Measurements from ENCODE around the gene CCDC97.
A peak's percentile ranks its signal among the peaks of the same experiment; 100 is the strongest.

CCDC97 gene

DNA sequence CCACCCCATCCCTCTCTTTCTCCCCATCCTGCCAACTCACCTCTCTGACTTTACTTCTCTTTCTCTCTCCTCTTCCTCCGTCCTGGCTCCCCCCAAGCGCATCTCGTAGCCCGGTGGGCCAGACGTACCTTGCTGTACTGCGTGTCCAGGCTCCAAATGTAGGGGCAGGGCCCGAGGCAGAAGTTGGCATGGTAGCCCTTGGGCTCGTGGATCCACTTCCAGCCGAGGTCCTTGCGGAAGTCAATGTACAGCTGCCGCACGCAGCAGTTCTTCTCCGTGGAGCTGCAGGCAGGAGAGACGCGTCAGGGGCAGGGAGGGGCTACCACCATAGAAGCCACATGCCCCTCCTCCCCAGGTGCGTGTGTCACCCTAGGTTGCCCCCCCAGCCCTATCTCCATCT, 22.0 kb downstream of the CCDC97 start:
- Histone ChIP-seq H3K27ac (ENCODE audit: low read depth, low read length) (no peak overlapping the region), H4K20me1 (ENCODE audit: control insufficient read depth, insufficient read depth, low read depth, low read length) (peaks cover 4% of the 10 kb centered on the region; the same call in 1 of the 2 replicates), H3K4me2 (ENCODE audit: low read length) (no peak overlapping the region), H3K4me1 (ENCODE audit: control insufficient read depth, low read length) (peaks cover 78% of the 10 kb centered on the region), H3K27me3 (ENCODE audit: control insufficient read depth, low read length) (no peaks in the 10 kb centered on the region), H3K79me2 (ENCODE audit: control insufficient read depth, low read length) (peaks cover 28% of the 10 kb centered on the region), H3K36me3 (ENCODE audit: control insufficient read depth, low read length) (peaks cover 71% of the 10 kb centered on the region), H3F3A (ENCODE audit: control insufficient read depth, insufficient read depth) (peaks cover 41% of the 10 kb centered on the region), H3K9me2 (replicated peaks; ENCODE audit: control insufficient read depth, low read length) (no peaks in the 10 kb centered on the region), H3K4me3 (ENCODE audit: low read length) (no peak overlapping the region), H3K9me3 (ENCODE audit: control insufficient read depth, insufficient read depth, low read length) (no peaks in the 10 kb centered on the region)
- TF ChIP-seq EZH2phosphoT487 (IDR thresholded peaks at IDR 0.05; ENCODE audit: borderline replicate concordance, low read length) = no peak

DNA sequence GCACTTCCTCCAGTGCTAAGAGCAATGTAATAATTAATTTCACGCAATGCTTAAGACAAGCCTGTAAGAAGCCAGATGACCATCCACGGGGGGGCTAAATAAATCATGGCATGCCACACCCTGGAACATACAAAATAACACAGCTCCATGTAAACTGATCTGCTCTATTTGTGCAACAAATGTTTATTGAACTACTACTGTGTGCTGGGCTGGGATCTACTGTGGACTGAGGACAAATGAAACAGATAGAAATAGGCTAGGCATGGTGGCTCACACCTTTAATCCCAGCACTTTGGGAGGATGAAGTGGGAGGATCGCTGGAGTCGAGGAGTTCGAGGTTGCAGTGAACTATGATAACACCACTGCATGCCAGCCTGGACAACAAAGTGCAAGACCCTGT, 22.5 kb downstream of the CCDC97 start:
- no peaks in the 10 kb centered on the region for H3K9me3 ChIP-seq (ENCODE audit: control insufficient read depth, insufficient read depth, low read length)
- peaks cover 28% of the 10 kb centered on the region for H3K79me2 ChIP-seq (ENCODE audit: control insufficient read depth, low read length)
- peaks cover 5% of the 10 kb centered on the region; the same call in 1 of the 2 replicates for H4K20me1 ChIP-seq (ENCODE audit: control insufficient read depth, insufficient read depth, low read depth, low read length)
- peaks cover 37% of the 10 kb centered on the region for H3F3A ChIP-seq (ENCODE audit: control insufficient read depth, insufficient read depth)
- peaks cover 73% of the 10 kb centered on the region for H3K4me1 ChIP-seq (ENCODE audit: control insufficient read depth, low read length)
- H3K4me2 ChIP-seq (ENCODE audit: low read length) = no peak overlapping the region
- H3K4me3 ChIP-seq (ENCODE audit: low read length) = no peak overlapping the region
- no peak for TF ChIP-seq EZH2phosphoT487 (IDR thresholded peaks at IDR 0.05; ENCODE audit: borderline replicate concordance, low read length)
- TF ChIP-seq, protein P1, sequence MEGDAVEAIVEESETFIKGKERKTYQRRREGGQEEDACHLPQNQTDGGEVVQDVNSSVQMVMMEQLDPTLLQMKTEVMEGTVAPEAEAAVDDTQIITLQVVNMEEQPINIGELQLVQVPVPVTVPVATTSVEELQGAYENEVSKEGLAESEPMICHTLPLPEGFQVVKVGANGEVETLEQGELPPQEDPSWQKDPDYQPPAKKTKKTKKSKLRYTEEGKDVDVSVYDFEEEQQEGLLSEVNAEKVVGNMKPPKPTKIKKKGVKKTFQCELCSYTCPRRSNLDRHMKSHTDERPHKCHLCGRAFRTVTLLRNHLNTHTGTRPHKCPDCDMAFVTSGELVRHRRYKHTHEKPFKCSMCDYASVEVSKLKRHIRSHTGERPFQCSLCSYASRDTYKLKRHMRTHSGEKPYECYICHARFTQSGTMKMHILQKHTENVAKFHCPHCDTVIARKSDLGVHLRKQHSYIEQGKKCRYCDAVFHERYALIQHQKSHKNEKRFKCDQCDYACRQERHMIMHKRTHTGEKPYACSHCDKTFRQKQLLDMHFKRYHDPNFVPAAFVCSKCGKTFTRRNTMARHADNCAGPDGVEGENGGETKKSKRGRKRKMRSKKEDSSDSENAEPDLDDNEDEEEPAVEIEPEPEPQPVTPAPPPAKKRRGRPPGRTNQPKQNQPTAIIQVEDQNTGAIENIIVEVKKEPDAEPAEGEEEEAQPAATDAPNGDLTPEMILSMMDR (IDR thresholded peaks at IDR 0.05; ENCODE audit: low read depth, low read length, poor library complexity, severe bottlenecking) = no peak
- H3K27me3 ChIP-seq (ENCODE audit: control insufficient read depth, low read length) = no peaks in the 10 kb centered on the region
- H3K27ac ChIP-seq (ENCODE audit: low read depth, low read length) = no peak overlapping the region
- H3K36me3 ChIP-seq (ENCODE audit: control insufficient read depth, low read length) = peaks cover 72% of the 10 kb centered on the region
- H3K9me2 ChIP-seq (replicated peaks; ENCODE audit: control insufficient read depth, low read length) = no peaks in the 10 kb centered on the region

DNA sequence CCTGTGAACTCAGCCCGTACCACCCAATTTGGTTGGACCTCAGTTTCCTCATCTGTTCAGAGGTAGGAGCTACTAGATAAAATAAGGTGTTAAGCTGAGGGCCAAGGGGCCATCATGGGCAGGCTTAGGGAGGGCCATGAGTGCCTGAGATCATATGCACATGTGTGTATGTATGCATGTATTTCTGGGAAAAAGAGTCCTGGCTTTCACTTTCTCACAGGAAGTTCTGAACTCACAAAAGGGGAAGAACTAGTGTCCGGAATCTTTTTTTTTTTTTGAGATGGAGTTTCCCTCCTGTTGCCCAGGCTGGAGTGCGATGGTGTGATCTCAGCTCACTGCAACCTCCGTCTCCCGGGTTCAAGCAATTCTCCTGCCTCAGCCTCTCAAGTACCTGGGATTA, 24.8 kb downstream of the CCDC97 start:
- TF ChIP-seq EZH2phosphoT487 (IDR thresholded peaks at IDR 0.05; ENCODE audit: borderline replicate concordance, low read length) = no peak
- TF ChIP-seq, protein P1 (IDR thresholded peaks at IDR 0.05; ENCODE audit: low read depth, low read length, poor library complexity, severe bottlenecking) = no peak
- H3K4me3 ChIP-seq (ENCODE audit: low read length) = no peak overlapping the region
- peaks cover 21% of the 10 kb centered on the region for H3F3A ChIP-seq (ENCODE audit: control insufficient read depth, insufficient read depth)
- H3K27me3 ChIP-seq (ENCODE audit: control insufficient read depth, low read length) = no peaks in the 10 kb centered on the region
- H3K4me2 ChIP-seq (ENCODE audit: low read length) = no peak overlapping the region
- peaks cover 75% of the 10 kb centered on the region for H3K36me3 ChIP-seq (ENCODE audit: control insufficient read depth, low read length)
- no peaks in the 10 kb centered on the region for H3K9me3 ChIP-seq (ENCODE audit: control insufficient read depth, insufficient read depth, low read length)
- no peaks in the 10 kb centered on the region for H3K9me2 ChIP-seq (replicated peaks; ENCODE audit: control insufficient read depth, low read length)
- peaks cover 3% of the 10 kb centered on the region; the same call in 1 of the 2 replicates for H4K20me1 ChIP-seq (ENCODE audit: control insufficient read depth, insufficient read depth, low read depth, low read length)
- peak overlapping the region; percentile 24; the same call in 1 of the 2 replicates for H3K27ac ChIP-seq (ENCODE audit: low read depth, low read length)
- peaks cover 51% of the 10 kb centered on the region for H3K4me1 ChIP-seq (ENCODE audit: control insufficient read depth, low read length)
- H3K79me2 ChIP-seq (ENCODE audit: control insufficient read depth, low read length) = peaks cover 35% of the 10 kb centered on the region

DNA sequence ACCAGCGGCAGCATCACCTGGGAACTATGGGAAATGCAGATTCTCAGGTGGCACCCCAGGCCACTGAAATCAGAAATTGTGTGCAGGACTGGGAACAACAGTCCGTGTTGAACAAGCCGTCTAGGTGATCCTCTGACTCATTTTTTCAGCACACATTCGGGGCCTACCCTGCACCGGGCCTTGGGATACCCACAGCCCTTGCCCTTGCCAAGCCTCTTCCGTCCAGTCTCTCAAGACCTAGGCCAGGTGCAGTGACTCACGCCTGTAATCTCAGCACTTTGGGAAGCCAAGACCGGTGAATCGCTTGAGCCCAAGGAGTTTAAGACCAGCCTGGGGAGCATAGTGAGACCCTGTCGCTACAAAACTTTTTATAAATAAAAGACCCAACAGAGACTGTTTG, 25.5 kb downstream of the CCDC97 start:
- H3K4me2 ChIP-seq (ENCODE audit: low read length) = peak overlapping the region; percentile 26; the same call in 1 of the 2 replicates
- H3K4me1 ChIP-seq (ENCODE audit: control insufficient read depth, low read length) = peaks cover 44% of the 10 kb centered on the region
- H3K27ac ChIP-seq (ENCODE audit: low read depth, low read length) = peak overlapping the region; percentile 24; the same call in 1 of the 2 replicates
- peaks cover 40% of the 10 kb centered on the region for H3K79me2 ChIP-seq (ENCODE audit: control insufficient read depth, low read length)
- no peak overlapping the region for H3K4me3 ChIP-seq (ENCODE audit: low read length)
- H3K27me3 ChIP-seq (ENCODE audit: control insufficient read depth, low read length) = no peaks in the 10 kb centered on the region
- no peaks in the 10 kb centered on the region for H3K9me2 ChIP-seq (replicated peaks; ENCODE audit: control insufficient read depth, low read length)
- H3K9me3 ChIP-seq (ENCODE audit: control insufficient read depth, insufficient read depth, low read length) = no peaks in the 10 kb centered on the region
- H3F3A ChIP-seq (ENCODE audit: control insufficient read depth, insufficient read depth) = peaks cover 15% of the 10 kb centered on the region
- peaks cover 3% of the 10 kb centered on the region; the same call in 1 of the 2 replicates for H4K20me1 ChIP-seq (ENCODE audit: control insufficient read depth, insufficient read depth, low read depth, low read length)
- no peak for TF ChIP-seq EZH2phosphoT487 (IDR thresholded peaks at IDR 0.05; ENCODE audit: borderline replicate concordance, low read length)
- TF ChIP-seq, protein P1 (IDR thresholded peaks at IDR 0.05; ENCODE audit: low read depth, low read length, poor library complexity, severe bottlenecking) = no peak
- H3K36me3 ChIP-seq (ENCODE audit: control insufficient read depth, low read length) = peaks cover 73% of the 10 kb centered on the region

Measured in DOHH2 (cell line).